Upper lobe of right lung (tissue), 1 donor: ENCODE results near the gene PPP3R1. TPM values are rescaled to one million over a fixed set of nuclear protein-coding genes. Genes with fewer than 3 reads are reported as not detected.
A peak's percentile ranks its signal among the peaks of the same experiment; 100 is the strongest.

ENCODE experiments used
- ATAC-seq: fragments of 200-7000 bp; cut with Tn5 transposase; one replicate; pipeline ENCODE4 v1.9.1; 2020; ENCODE audit warnings: mild to moderate bottlenecking, moderate library complexity
- DNase-seq: peaks from one replicate; pipeline ENCODE4 v3.0.0-alpha.2; 2020
- H3K27ac ChIP-seq: fragments of 200-600 bp; one replicate; pipeline ENCODE4 v1.8.0; 2022
- H3K27me3 ChIP-seq: fragments of 200-600 bp; one replicate; pipeline ENCODE4 v1.8.0; 2022; ENCODE audit warnings: mild to moderate bottlenecking
- H3K36me3 ChIP-seq: fragments of 200-600 bp; one replicate; pipeline ENCODE4 v1.8.0; 2022
- H3K4me1 ChIP-seq: fragments of 200-600 bp; one replicate; pipeline ENCODE4 v1.8.0; 2022
- H3K4me3 ChIP-seq: fragments of 200-600 bp; one replicate; pipeline ENCODE4 v1.8.0; 2022; ENCODE audit warnings: mild to moderate bottlenecking
- H3K9me3 ChIP-seq: fragments of 200-600 bp; one replicate; pipeline ENCODE4 v1.8.0; 2022
- intact Hi-C: fragments of 100-400 bp; cut with DNase I; formaldehyde crosslinking; loops from one replicate; pipeline ENCODE4 v1.11.0; 2022
- total RNA-seq: library from RNA; stranded (reverse); fragmentation: NEBNext Ultra II Directional; extraction: Animal tissue kit (Norgen Biotek cat#: 25700); gene quantifications from one replicate; pipeline ENCODE4 v1.2.1, GENCODE V29; 2021
- TF ChIP-seq, protein P1 (sequence below): fragments of 200-600 bp; IDR thresholded peaks from one replicate; pipeline ENCODE4 v1.8.0; 2022; ENCODE audit warnings: antibody characterized with exemption
- donor health status: DM: no; HTN: yes; CAD: no; lungs with severe emphysema.

Gene PPP3R1
- total RNA-seq, 1 donor from 2014 or later: 59.2 TPM

DNA sequence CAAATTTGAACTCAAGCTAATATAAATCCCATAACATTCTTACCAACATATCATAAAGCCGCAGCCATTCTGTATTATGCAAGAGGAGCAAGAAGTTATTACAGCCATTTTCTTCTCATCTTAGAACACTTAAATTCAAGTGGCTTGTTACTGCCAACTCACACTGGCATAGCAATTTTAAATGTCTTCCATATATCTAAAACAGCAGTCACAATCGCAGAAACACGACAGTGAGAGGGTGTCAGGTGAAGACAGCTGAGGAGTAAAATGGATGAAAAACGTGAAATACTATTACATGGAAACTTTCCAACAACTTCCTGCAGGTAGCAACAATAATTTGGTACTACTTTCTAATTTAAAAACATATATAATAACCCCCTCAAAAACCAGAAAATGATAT, 17.9 kb downstream of the PPP3R1 start:
- no peak overlapping the region for H3K27ac ChIP-seq
- H3K9me3 ChIP-seq: no peaks in the 10 kb centered on the region
- ATAC-seq: no peak

DNA sequence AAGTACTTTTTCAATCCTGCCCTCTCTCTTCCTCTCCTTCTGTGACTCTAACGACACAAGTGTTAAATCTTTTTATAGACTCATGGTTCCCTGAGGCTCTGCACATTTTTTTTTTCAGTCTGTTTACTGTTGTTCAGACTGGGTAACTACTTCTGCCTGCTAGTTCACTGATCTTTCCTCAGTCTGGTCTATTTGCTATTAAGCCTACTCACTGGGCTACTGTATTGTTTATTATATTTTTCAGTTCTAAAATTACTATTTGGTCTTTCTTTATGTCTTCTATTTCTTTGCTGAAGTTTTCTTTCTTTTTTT, 21.3 kb downstream of the PPP3R1 start:
- no peak overlapping the region for H3K27ac ChIP-seq
- ATAC-seq: no peak
- H3K4me1 ChIP-seq: peaks cover 46% of the 10 kb centered on the region

More for the DNA sequence above, 17.9 kb downstream of the PPP3R1 start:
- H3K4me1 ChIP-seq: peaks cover 64% of the 10 kb centered on the region
- DNase-seq: no peak
- intact Hi-C loops: no loop called here
- no peak overlapping the region for H3K4me3 ChIP-seq
- H3K27me3 ChIP-seq: no peaks in the 10 kb centered on the region
- TF ChIP-seq, protein P1, sequence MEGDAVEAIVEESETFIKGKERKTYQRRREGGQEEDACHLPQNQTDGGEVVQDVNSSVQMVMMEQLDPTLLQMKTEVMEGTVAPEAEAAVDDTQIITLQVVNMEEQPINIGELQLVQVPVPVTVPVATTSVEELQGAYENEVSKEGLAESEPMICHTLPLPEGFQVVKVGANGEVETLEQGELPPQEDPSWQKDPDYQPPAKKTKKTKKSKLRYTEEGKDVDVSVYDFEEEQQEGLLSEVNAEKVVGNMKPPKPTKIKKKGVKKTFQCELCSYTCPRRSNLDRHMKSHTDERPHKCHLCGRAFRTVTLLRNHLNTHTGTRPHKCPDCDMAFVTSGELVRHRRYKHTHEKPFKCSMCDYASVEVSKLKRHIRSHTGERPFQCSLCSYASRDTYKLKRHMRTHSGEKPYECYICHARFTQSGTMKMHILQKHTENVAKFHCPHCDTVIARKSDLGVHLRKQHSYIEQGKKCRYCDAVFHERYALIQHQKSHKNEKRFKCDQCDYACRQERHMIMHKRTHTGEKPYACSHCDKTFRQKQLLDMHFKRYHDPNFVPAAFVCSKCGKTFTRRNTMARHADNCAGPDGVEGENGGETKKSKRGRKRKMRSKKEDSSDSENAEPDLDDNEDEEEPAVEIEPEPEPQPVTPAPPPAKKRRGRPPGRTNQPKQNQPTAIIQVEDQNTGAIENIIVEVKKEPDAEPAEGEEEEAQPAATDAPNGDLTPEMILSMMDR: no peak
- H3K36me3 ChIP-seq: no peaks in the 10 kb centered on the region

DNA sequence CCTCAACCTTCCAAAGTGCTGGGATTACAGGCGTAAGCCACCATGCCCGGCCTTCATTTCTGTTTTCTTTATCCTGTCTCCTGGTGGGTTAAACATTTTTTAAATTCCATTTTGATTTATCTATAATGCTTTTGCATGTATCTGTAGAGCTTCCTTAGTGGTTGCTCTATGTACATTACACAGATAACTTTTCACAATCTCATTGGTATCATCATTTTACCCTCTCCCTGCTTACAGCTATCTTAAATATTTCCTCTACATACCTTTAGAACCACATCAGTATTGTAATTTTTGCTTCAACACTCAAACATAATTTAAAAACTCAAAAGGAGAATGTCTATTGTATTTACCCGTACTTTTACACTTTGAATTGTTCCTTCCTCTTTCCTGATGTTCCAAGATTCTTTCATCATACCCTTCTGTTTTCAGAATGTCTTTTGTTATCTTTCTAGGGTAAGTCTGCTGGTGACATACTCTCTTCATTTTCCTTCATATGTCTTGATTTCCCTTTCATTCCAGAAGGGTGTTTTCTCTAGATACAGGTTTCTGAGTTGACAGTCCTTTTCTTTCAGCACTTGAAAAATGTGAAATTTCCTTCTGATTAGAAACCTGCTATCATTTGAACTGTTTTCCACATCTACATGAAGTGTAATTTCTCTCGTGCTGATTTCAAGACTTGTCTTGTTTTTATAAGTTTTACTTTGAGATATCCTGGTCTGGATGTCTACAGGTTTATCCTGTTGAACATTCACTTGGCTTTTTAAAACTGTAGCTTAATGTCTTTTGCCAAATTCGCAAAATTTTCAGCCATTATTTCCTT, 21.9 kb downstream of the PPP3R1 start:
- no peaks in the 10 kb centered on the region for H3K27me3 ChIP-seq
- DNase-seq (no peak), ATAC-seq (no peak)
- TF ChIP-seq, protein P1: no peak
- H3K4me1 ChIP-seq: peaks cover 40% of the 10 kb centered on the region
- H3K36me3 ChIP-seq: no peaks in the 10 kb centered on the region
- intact Hi-C loops: no loop called here
- H3K9me3 ChIP-seq: no peaks in the 10 kb centered on the region
- H3K4me3 ChIP-seq: no peak overlapping the region
- no peak overlapping the region for H3K27ac ChIP-seq

More for the DNA sequence above, 21.3 kb downstream of the PPP3R1 start:
- Histone ChIP-seq H3K36me3 (no peaks in the 10 kb centered on the region), H3K27me3 (no peaks in the 10 kb centered on the region), H3K4me3 (no peak overlapping the region), H3K9me3 (no peaks in the 10 kb centered on the region)
- intact Hi-C loops: no loop called here
- TF ChIP-seq, protein P1: no peak
- no peak for DNase-seq

DNA sequence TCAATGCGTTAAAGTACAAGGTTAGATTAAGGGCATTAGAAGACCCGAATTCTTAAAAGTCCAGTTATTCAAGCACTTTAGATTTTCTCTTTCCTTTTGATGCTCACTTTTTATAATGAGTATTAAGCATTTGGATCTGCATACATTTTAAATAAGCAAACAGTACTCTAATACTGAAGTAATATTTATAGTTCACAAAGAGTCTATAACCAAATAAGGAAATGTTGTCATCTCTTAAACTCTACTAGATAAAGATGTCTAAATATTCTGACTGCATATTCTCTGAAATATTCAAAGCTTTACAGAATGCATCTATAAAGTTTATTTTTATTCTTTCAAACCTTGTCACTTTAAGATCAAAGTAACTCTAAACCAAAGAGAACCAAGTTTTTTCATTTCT, 25.5 kb downstream of the PPP3R1 start:
- intact Hi-C loops: no loop called here
- TF ChIP-seq, protein P1: no peak
- no peaks in the 10 kb centered on the region for H3K9me3 ChIP-seq
- no peak overlapping the region for H3K27ac ChIP-seq
- DNase-seq (no peak), ATAC-seq (no peak)
- no peaks in the 10 kb centered on the region for H3K27me3 ChIP-seq
- H3K4me3 ChIP-seq: no peak overlapping the region
- no peaks in the 10 kb centered on the region for H3K36me3 ChIP-seq
- peaks cover 54% of the 10 kb centered on the region for H3K4me1 ChIP-seq

DNA sequence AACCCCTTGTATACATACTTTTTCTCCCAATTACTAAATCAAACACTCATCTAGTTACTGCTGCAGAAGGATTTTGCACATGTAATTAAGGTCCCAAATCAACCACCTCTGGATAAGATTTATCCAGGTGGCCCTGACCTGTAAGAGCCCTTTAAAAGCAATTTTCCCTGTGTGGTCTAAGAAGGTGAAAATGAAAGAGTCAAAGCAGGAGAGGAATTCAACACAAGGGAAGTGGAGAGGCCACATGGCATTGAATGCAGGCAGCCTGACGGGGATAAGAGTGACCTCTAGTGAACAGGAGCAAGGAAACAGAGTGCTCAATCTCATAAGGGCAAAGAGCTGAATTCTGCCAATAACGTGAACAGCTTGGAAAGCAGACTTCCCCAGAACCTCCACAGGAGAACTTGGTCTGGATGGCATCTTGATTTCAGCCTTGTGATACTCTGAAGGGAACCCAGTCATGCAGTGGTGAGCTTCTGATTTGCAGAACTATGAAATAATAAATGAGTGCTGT, 27.2 kb downstream of the PPP3R1 start:
- Histone ChIP-seq H3K4me1 (peaks cover 47% of the 10 kb centered on the region), H3K9me3 (no peaks in the 10 kb centered on the region), H3K27me3 (no peaks in the 10 kb centered on the region), H3K27ac (no peak overlapping the region), H3K4me3 (no peak overlapping the region), H3K36me3 (no peaks in the 10 kb centered on the region)
- DNase-seq (no peak), ATAC-seq (peak; percentile 97)
- TF ChIP-seq, protein P1: peak; percentile 36
- intact Hi-C loops: no loop called here
